Effector memory CD8-positive, alpha-beta T cell (primary cell): ENCODE data around the gene PPP1R9B.

Experiments used
- ATAC-seq: fragments of 150-1000 bp; cut with Tn5 transposase; replicated peaks from 2 replicates; pipeline ENCODE4 v1.10.0; 2021; ENCODE audit warnings: mild to moderate bottlenecking, moderate library complexity
- DNase-seq, 3 experiments: peaks; one replicate each; pipeline ENCODE4 v3.0.0; 2021
- H3K27ac Mint-ChIP-seq, 2 donors: one replicate each; pipeline ENCODE4 v1.8.0; 2022; ENCODE audit warnings: mild to moderate bottlenecking in 2 of 2, mixed read lengths in 2 of 2, moderate library complexity in 2 of 2
- H3K27me3 Mint-ChIP-seq, 2 donors: one replicate each; pipeline ENCODE4 v1.8.0; 2022; ENCODE audit warnings: mixed read lengths in 2 of 2
- H3K36me3 Mint-ChIP-seq: one replicate; pipeline ENCODE4 v1.8.0; 2022; ENCODE audit warnings: mild to moderate bottlenecking, moderate library complexity, mixed read lengths; ENCODE audit not compliant: insufficient read depth
- H3K4me1 Mint-ChIP-seq, 2 donors: one replicate each; pipeline ENCODE4 v1.8.0; 2022; ENCODE audit warnings: low read depth in 2 of 2, mixed read lengths in 2 of 2
- H3K4me3 Mint-ChIP-seq, 2 donors: one replicate each; pipeline ENCODE4 v1.8.0; 2022; ENCODE audit warnings: mild to moderate bottlenecking in 2 of 2, mixed read lengths in 2 of 2, moderate library complexity in 2 of 2
- H3K9me3 Mint-ChIP-seq, 2 donors: one replicate each; pipeline ENCODE4 v1.8.0; 2022; ENCODE audit warnings: mixed read lengths in 2 of 2

PPP1R9B gene

DNA sequence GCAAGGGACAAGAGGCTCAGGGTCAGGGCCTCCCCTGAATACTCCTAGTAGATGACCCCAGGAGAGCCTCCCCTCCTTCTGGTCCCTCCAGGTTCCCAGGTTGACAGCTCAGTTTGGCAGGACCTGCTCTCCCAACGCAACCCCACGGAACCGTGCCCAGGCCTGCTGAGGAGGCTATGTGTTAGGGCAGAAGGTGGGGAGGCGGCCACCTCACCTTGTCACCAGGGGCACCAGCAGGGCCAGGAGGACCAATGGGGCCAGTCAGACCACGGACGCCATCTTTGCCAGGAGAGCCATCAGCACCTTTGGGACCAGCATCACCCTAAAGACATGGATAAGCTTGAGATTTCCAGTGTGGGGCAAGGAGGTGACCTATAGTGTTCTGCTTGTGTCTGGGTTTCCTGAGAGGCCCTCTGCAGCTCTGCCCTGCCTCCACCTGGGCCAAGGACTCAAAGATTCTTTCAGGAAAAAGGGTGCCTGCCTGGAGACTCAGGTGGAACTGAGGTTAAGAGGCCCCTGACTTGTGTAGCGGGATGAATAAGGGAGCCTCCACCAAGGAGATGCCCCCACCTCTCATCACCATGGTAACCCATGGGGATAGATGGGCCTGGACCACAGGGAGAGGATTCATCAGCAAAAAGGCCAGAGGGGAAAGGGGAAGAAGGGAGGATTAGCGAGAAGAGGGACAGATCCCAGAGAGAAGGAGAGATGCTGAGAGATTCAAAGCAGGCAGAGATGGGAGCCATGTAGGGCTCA, 40.3 kb upstream of the PPP1R9B start:
- Mint-ChIP-seq H3K27ac (no peak overlapping the region), H3K4me3 (no peak overlapping the region), H3K27me3 (peaks cover 22 to 76% of the 10 kb centered on the region in 2 donors), H3K4me1 (no peaks in the 10 kb centered on the region), H3K36me3 (no peaks in the 10 kb centered on the region), H3K9me3 (no peaks in the 10 kb centered on the region)
- no peak for DNase-seq
- ATAC-seq = no peak

GRCh38 chr17:50190293-50190602, 39.8 kb upstream of the PPP1R9B start:
- no peaks in the 10 kb centered on the region for H3K36me3 Mint-ChIP-seq
- no peak overlapping the region for H3K4me3 Mint-ChIP-seq
- no peak overlapping the region for H3K27ac Mint-ChIP-seq
- no peaks in the 10 kb centered on the region for H3K9me3 Mint-ChIP-seq
- ATAC-seq (no peak), DNase-seq (no peak)
- H3K4me1 Mint-ChIP-seq = no peaks in the 10 kb centered on the region
- peaks cover 22 to 71% of the 10 kb centered on the region in 2 donors for H3K27me3 Mint-ChIP-seq

DNA sequence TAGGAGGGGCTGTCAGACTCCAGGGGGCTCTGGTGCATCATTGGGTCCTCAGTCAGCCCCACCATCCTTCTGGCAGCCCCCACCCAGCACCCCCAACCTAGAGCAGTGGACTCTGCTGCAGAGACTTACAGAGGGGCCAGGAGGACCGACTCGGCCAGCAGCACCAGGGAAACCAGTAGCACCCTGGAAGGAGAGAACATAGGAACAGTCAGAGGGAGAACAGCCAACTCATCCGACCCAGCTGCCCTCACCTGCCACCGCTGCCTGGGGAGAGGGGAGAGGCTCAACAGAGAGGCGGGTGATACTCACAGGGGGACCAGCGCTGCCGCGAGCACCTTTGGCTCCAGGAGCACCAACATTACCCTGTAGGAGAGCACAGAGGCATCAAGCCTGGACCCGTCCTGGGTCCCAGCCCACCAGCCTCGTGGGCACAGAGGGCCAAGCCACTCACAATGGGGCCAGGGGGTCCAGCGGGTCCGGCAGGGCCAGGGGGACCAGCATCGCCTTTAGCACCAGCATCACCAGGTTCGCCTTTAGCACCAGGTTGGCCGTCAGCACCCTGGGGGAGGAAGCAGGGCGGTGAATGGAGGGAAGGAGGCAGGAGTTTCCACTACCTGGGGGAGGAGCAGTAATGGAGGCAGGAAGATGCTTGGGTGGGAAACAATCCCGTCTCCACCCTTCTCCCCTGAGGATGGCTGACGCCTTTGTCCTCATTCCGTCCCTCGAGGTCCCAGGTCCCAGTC, 39.2 kb upstream of the PPP1R9B start:
- no peak for DNase-seq
- no peaks in the 10 kb centered on the region for H3K36me3 Mint-ChIP-seq
- H3K27me3 Mint-ChIP-seq = peaks cover 22 to 71% of the 10 kb centered on the region in 2 donors
- no peak overlapping the region for H3K27ac Mint-ChIP-seq
- no peak for ATAC-seq
- no peak overlapping the region for H3K4me3 Mint-ChIP-seq
- no peaks in the 10 kb centered on the region for H3K4me1 Mint-ChIP-seq
- no peaks in the 10 kb centered on the region for H3K9me3 Mint-ChIP-seq

DNA sequence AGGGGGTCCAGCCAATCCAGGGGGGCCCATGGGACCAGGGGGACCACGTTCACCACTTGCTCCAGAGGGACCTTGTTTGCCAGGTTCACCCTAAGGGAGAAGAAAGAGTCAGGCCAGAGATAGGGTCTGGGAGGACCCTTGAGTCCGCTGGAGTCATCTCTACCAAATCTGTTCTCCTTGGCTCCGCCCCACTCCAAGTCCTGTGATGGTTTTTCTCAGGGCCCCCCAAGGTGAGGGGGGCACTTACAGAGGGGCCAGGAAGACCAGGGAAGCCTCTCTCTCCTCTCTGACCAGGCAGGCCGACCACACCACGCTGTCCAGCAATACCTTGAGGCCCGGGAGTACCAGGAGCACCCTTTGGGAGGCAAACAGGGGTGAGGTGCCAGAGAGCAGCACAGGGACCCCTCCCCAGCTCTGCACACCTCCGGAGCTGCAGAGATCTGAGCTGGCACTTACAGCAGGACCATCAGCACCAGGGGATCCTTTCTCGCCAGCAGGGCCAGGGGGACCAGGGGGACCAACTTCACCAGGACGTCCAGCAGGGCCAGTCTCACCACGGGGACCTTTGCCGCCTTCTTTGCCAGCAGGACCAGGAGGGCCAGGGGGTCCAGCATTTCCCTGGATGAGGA, 38.6 kb upstream of the PPP1R9B start:
- no peak overlapping the region for H3K27ac Mint-ChIP-seq
- H3K27me3 Mint-ChIP-seq = peaks cover 19 to 66% of the 10 kb centered on the region in 2 donors
- H3K4me1 Mint-ChIP-seq = peaks cover 0 to 2% of the 10 kb centered on the region in 2 donors
- H3K36me3 Mint-ChIP-seq = peaks cover 2% of the 10 kb centered on the region
- H3K9me3 Mint-ChIP-seq = no peaks in the 10 kb centered on the region
- no peak overlapping the region for H3K4me3 Mint-ChIP-seq
- ATAC-seq = no peak
- DNase-seq = no peak

DNA sequence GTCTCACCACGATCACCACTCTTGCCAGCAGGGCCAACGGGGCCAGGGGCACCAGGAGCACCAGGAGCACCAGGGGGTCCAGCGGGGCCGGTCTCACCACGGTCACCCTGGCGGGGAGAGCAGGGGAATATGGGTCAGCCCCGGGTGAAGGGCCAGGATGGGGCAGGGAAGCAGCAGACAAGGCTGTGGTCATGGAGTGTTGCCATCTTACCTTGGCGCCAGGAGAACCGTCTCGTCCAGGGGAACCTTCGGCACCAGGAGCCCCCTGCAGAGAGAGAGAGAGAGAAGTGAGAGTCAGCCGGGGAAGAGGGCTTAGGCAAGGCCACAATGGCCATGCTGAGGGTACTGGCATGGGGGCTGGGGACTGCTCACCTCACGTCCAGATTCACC, 38.0 kb upstream of the PPP1R9B start:
- ATAC-seq (no peak), DNase-seq (no peak)
- Mint-ChIP-seq H3K4me1 (peaks cover 5 to 7% of the 10 kb centered on the region in 2 donors), H3K36me3 (peaks cover 3% of the 10 kb centered on the region), H3K27ac (no peak overlapping the region), H3K27me3 (peaks cover 14 to 60% of the 10 kb centered on the region in 2 donors), H3K4me3 (no peak overlapping the region), H3K9me3 (no peaks in the 10 kb centered on the region)

- ATAC-seq (no peak), DNase-seq (no peak)
- Mint-ChIP-seq H3K27me3 (peaks cover 14 to 55% of the 10 kb centered on the region in 2 donors), H3K36me3 (peaks cover 4% of the 10 kb centered on the region), H3K27ac (no peak overlapping the region), H3K9me3 (no peaks in the 10 kb centered on the region), H3K4me3 (no peak overlapping the region), H3K4me1 (peaks cover 6 to 11% of the 10 kb centered on the region in 2 donors)
These were observed 37.5 kb upstream of the PPP1R9B start for GRCh38 chr17:50187751-50188530.

- Mint-ChIP-seq H3K27ac (no peak overlapping the region), H3K9me3 (no peaks in the 10 kb centered on the region), H3K4me3 (no peak overlapping the region), H3K27me3 (peaks cover 14 to 49% of the 10 kb centered on the region in 2 donors), H3K36me3 (peaks cover 5% of the 10 kb centered on the region), H3K4me1 (peaks cover 6 to 12% of the 10 kb centered on the region in 2 donors)
- DNase-seq (no peak), ATAC-seq (no peak)
These were observed 36.9 kb upstream of the PPP1R9B start for GRCh38 chr17:50187394-50187725.

DNA sequence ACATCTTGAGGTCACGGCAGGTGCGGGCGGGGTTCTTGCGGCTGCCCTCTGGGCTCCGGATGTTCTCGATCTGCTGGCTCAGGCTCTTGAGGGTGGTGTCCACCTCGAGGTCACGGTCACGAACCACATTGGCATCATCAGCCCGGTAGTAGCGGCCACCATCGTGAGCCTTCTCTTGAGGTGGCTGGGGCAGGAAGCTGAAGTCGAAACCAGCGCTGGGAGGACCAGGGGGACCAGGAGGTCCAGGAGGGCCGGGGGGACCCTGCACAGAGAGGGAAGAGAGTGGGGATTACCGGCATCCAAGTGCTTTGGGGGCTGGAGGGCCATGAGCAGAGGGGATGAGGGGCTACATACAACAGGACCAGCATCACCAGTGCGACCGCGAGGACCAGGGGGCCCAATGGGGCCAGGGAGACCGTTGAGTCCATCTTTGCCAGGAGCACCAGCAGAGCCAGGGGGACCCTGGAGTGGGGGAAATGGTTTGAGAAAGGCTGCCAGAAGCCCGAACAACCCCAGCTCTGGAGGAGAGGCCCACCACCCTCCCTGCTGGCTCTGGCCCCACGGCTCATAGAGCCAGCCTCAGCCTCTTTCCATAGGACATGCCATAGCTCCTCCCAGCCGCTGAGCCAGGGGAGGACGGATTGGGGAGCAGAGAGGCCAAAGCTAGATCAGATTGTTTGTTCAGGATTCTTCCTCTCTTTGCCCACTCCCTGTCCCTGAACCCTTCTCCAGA, 36.4 kb upstream of the PPP1R9B start:
- Mint-ChIP-seq H3K27ac (no peak overlapping the region), H3K4me1 (peaks cover 6 to 14% of the 10 kb centered on the region in 2 donors), H3K27me3 (peaks cover 14 to 48% of the 10 kb centered on the region in 2 donors), H3K36me3 (peaks cover 5% of the 10 kb centered on the region), H3K4me3 (no peak overlapping the region), H3K9me3 (no peaks in the 10 kb centered on the region)
- ATAC-seq (no peak), DNase-seq (no peak)

DNA sequence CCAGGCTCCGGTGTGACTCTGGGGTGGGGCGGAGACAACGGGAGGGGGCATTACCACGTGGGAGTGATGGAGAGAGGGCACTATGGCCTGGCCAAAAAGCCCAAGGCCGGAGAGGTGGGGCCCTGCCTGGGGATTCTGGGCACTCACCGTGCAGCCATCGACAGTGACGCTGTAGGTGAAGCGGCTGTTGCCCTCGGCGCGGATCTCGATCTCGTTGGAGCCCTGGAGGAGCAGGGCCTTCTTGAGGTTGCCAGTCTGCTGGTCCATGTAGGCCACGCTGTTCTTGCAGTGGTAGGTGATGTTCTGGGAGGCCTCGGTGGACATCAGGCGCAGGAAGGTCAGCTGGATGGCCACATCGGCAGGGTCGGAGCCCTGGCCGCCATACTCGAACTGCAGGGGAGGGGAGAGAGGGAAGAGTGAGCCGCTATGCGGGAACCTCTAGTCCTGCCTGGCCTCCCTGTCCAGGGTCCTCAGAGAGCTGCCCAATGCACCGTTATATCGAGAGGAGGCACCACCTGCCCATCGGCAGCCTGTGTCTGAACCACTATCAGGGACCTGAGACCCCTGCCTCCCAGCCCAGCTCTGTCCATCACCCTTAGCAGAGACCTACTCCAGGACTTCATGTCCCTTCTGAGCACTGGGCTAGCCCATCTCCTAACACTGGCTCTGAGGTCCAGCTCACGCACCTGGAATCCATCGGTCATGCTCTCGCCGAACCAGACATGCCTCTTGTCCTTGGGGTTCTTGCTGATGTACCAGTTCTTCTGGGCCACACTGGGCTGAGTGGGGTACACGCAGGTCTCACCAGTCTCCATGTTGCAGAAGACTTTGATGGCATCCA, 35.4 kb upstream of the PPP1R9B start:
- Mint-ChIP-seq H3K4me3 (no peak overlapping the region), H3K27me3 (peaks cover 14 to 43% of the 10 kb centered on the region in 2 donors), H3K4me1 (peaks cover 6 to 15% of the 10 kb centered on the region in 2 donors), H3K36me3 (peaks cover 5% of the 10 kb centered on the region), H3K27ac (no peak overlapping the region), H3K9me3 (no peaks in the 10 kb centered on the region)
- ATAC-seq (no peak), DNase-seq (no peak)

DNA sequence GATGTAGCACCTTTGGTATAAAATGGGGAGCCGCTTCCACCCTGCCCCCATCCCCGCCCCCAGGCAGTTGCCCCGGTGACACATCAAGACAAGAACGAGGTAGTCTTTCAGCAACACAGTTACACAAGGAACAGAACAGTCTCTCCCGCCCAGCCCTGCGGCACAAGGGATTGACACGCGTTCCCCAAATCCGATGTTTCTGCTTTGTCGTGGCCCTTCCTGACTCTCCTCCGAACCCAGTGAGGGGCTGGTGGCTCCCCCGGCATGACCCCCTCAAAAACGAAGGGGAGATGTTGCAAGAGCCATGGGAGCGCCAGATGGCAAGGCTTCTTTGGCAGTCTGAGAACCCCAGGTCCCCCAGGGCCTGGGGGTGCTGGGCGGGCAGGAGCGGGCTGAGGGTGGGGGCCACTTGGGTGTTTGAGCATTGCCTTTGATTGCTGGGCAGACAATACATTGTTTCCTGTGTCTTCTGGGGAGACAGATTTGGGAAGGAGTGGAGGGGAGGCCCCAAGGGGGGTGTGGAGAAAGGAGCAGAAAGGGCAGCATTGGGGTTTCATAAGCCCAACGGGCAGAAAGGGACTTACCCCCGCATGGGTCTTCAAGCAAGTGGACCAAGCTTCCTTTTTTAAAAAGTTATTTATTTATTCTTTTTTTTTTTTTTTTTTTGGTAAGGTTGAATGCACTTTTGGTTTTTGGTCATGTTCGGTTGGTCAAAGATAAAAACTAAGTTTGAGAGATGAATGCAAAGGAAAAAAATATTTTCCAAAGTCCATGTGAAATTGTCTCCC, 34.3 kb upstream of the PPP1R9B start:
- no peak overlapping the region for H3K4me3 Mint-ChIP-seq
- no peak for DNase-seq

GRCh38 chr17:50184064-50184463, 33.6 kb upstream of the PPP1R9B start:
- Mint-ChIP-seq H3K36me3 (peaks cover 5% of the 10 kb centered on the region), H3K4me3 (peak overlapping the region; percentile 15 to 57), H3K27me3 (peaks cover 10 to 26% of the 10 kb centered on the region in 2 donors), H3K4me1 (peaks cover 6 to 15% of the 10 kb centered on the region in 2 donors), H3K27ac (peak overlapping the region in 1 of 2 donors; percentile 20), H3K9me3 (no peaks in the 10 kb centered on the region)
- ATAC-seq (no peak), DNase-seq (no peak)

More for the DNA sequence above, 34.3 kb upstream of the PPP1R9B start:
- Mint-ChIP-seq H3K27me3 (peaks cover 14 to 34% of the 10 kb centered on the region in 2 donors), H3K9me3 (no peaks in the 10 kb centered on the region), H3K36me3 (peaks cover 5% of the 10 kb centered on the region), H3K4me1 (peaks cover 6 to 15% of the 10 kb centered on the region in 2 donors), H3K27ac (no peak overlapping the region)
- no peak for ATAC-seq
